H1 (cell line): ENCODE results near the gene THTPA. TPM values are rescaled to one million over a fixed set of nuclear protein-coding genes. Genes with fewer than 3 reads are reported as not detected.

Source experiments
- CTCF ChIA-PET: fragments of 300-600 bp; sonication (Branson Sonifier 250); formaldehyde crosslinking; loops from one replicate; lab custom pipeline; 2021; ENCODE audit not compliant: partially characterized antibody; lab: Charles Lee
- POLR2A ChIA-PET: fragments of 300-600 bp; sonication (Branson Sonifier 250); formaldehyde crosslinking; loops from one replicate; lab custom pipeline; 2021; ENCODE audit warnings: inconsistent platforms; ENCODE audit not compliant: partially characterized antibody; lab: Charles Lee
- DNase-seq, 2 experiments: peaks; one replicate each; pipeline versions ENCODE4 v3.0.0 to v3.0.0-alpha.2; 2010 to 2022; ENCODE audit warnings: low spot score in 2 of 2, low read depth in 1 of 2, mixed read lengths in 1 of 2
- FAIRE-seq: peaks from 2 replicates; lab custom pipeline; 2011; peaks lifted over from hg19 to GRCh38; lab: Jason Lieb, UNC
- H2AFZ ChIP-seq: 2 replicates; pipeline ENCODE4 v1.8.1; 2012; ENCODE audit warnings: low read length, inconsistent platforms
- H2AK5ac ChIP-seq: 2 replicates; pipeline ENCODE4 v1.6.1; 2013; ENCODE audit warnings: low read depth, low read length
- H2BK120ac ChIP-seq: replicated peaks from 2 replicates; pipeline ENCODE3; 2013; ENCODE audit warnings: low read depth, low read length, inconsistent platforms
- H2BK12ac ChIP-seq: 2 replicates; pipeline ENCODE4 v1.6.1; 2013; ENCODE audit warnings: low read depth, low read length
- H2BK15ac ChIP-seq: 2 replicates; pipeline ENCODE4 v1.6.1; 2013; ENCODE audit warnings: low read length
- H2BK20ac ChIP-seq: 2 replicates; pipeline ENCODE4 v1.6.1; 2013; ENCODE audit warnings: low read length
- H2BK5ac ChIP-seq: 2 replicates; pipeline ENCODE4 v1.6.1; 2013; ENCODE audit warnings: low read depth, low read length
- H3K14ac ChIP-seq: 2 replicates; pipeline ENCODE4 v1.6.1; 2013; ENCODE audit warnings: inconsistent platforms; ENCODE audit not compliant: insufficient read length
- H3K18ac ChIP-seq: 2 replicates; pipeline ENCODE4 v1.6.1; 2013; ENCODE audit warnings: low read length; ENCODE audit errors: extremely low read depth
- H3K23ac ChIP-seq: 2 replicates; pipeline ENCODE4 v1.6.1; 2013; ENCODE audit warnings: inconsistent platforms; ENCODE audit not compliant: insufficient read length
- H3K23me2 ChIP-seq: 2 replicates; pipeline ENCODE4 v1.6.1; 2013; ENCODE audit warnings: low read depth, low read length
- H3K27ac ChIP-seq: 2 replicates; pipeline ENCODE4 v1.6.1; 2011; ENCODE audit warnings: low read depth, low read length, inconsistent platforms
- H3K27me3 ChIP-seq, 4 experiments: replicated peaks in 1 of 4; 1 replicate in 1 of 4; 2 replicates in 3 of 4; pipeline versions ENCODE4 v1.6.1 to v1.8.1; 2011 to 2013; ENCODE audit warnings: low read length in 3 of 4, mild to moderate bottlenecking in 3 of 4, inconsistent platforms in 2 of 4, mixed read lengths in 2 of 4, moderate library complexity in 1 of 4; ENCODE audit not compliant: control insufficient read depth in 3 of 4, insufficient read depth in 3 of 4; ENCODE audit errors: extremely low read depth in 1 of 4
- H3K36me3 ChIP-seq, 4 experiments: 2 replicates each; pipeline versions ENCODE4 v1.6.1 to v1.8.1; 2011 to 2013; ENCODE audit warnings: mild to moderate bottlenecking in 4 of 4, low read length in 3 of 4, moderate library complexity in 2 of 4, control low read depth in 1 of 4, inconsistent platforms in 1 of 4; ENCODE audit not compliant: insufficient read depth in 4 of 4, control insufficient read depth in 2 of 4
- H3K4ac ChIP-seq: replicated peaks from 2 replicates; pipeline ENCODE3; 2013; ENCODE audit warnings: low read length, low read depth, mixed read lengths, inconsistent platforms; ENCODE audit not compliant: insufficient read length
- H3K4me1 ChIP-seq, 4 experiments: replicated peaks in 1 of 4; 1 replicate in 1 of 4; 2 replicates in 3 of 4; pipeline versions ENCODE4 v1.6.1 to v1.8.1; 2011 to 2013; ENCODE audit warnings: low read length in 3 of 4, inconsistent platforms in 2 of 4, mixed read lengths in 1 of 4; ENCODE audit not compliant: insufficient read depth in 4 of 4, control insufficient read depth in 3 of 4
- H3K4me2 ChIP-seq, 2 experiments: 2 replicates each; pipeline versions ENCODE4 v1.6.1 to v1.8.1; 2011 to 2013; ENCODE audit warnings: low read depth in 2 of 2, low read length in 2 of 2, control low read depth in 1 of 2, inconsistent platforms in 1 of 2, mild to moderate bottlenecking in 1 of 2; ENCODE audit not compliant: insufficient read depth in 1 of 2
- H3K4me3 ChIP-seq, 4 experiments: fragments of 200-600, 300-600 bp in 1 of 4; sonication (generic), shearing (Covaris generic), sonication (Bioruptor Twin) in 1 of 4; 2 replicates each; pipeline versions ENCODE4 v1.5.1 to v1.8.1; 2011 to 2016; ENCODE audit warnings: low read length in 4 of 4, low read depth in 3 of 4, control low read depth in 2 of 4, inconsistent platforms in 2 of 4, mild to moderate bottlenecking in 2 of 4, mixed read lengths in 1 of 4, moderate library complexity in 1 of 4; ENCODE audit not compliant: insufficient read depth in 2 of 4; ENCODE audit errors: extremely low read depth in 1 of 4
- H3K56ac ChIP-seq: replicated peaks from 2 replicates; pipeline ENCODE3; 2013; ENCODE audit warnings: low read depth, mild to moderate bottlenecking, mixed read lengths, low read length, inconsistent platforms; ENCODE audit not compliant: insufficient read length
- H3K79me1 ChIP-seq: 2 replicates; pipeline ENCODE4 v1.6.1; 2013; ENCODE audit warnings: low read depth, low read length, control low read depth
- H3K79me2 ChIP-seq, 2 experiments: 2 replicates each; pipeline versions ENCODE4 v1.6.1 to v1.8.1; 2012 to 2013; ENCODE audit warnings: low read length in 2 of 2, mild to moderate bottlenecking in 2 of 2, inconsistent platforms in 1 of 2; ENCODE audit not compliant: insufficient read depth in 2 of 2, control insufficient read depth in 1 of 2
- H3K9ac ChIP-seq, 4 experiments: replicated peaks in 1 of 4; 1 replicate in 1 of 4; 2 replicates in 3 of 4; pipeline versions ENCODE4 v1.6.1 to v1.8.1; 2011 to 2013; ENCODE audit warnings: low read depth in 3 of 4, low read length in 3 of 4, control low read depth in 2 of 4, mild to moderate bottlenecking in 2 of 4, moderate library complexity in 2 of 4, inconsistent platforms in 1 of 4; ENCODE audit errors: extremely low read depth in 1 of 4
- H3K9me3 ChIP-seq, 2 experiments: 2 replicates each; pipeline versions ENCODE4 v1.6.1 to v1.8.1; 2012 to 2013; ENCODE audit warnings: mild to moderate bottlenecking in 2 of 2, moderate library complexity in 2 of 2, control low read depth in 1 of 2, inconsistent platforms in 1 of 2, low read depth in 1 of 2, low read length in 1 of 2, mixed read lengths in 1 of 2; ENCODE audit not compliant: insufficient read depth in 2 of 2
- H4K20me1 ChIP-seq, 2 experiments: replicated peaks in 1 of 2; 2 replicates each; pipeline versions ENCODE3 to v1.8.1; 2011 to 2013; ENCODE audit warnings: inconsistent platforms in 2 of 2, low read length in 2 of 2, mild to moderate bottlenecking in 1 of 2; ENCODE audit not compliant: insufficient read depth in 2 of 2, control insufficient read depth in 1 of 2
- H4K5ac ChIP-seq: 2 replicates; pipeline ENCODE4 v1.6.1; 2013; ENCODE audit warnings: low read length, low read depth, mixed read lengths, inconsistent platforms; ENCODE audit not compliant: insufficient read length
- H4K8ac ChIP-seq: 2 replicates; pipeline ENCODE4 v1.8.0; 2013; ENCODE audit warnings: mild to moderate bottlenecking, moderate library complexity, low read length, inconsistent platforms; ENCODE audit not compliant: insufficient read depth; ENCODE audit errors: extremely low read depth
- H4K91ac ChIP-seq: replicated peaks from 2 replicates; pipeline ENCODE3; 2013; ENCODE audit warnings: low read length, mixed read lengths, inconsistent platforms; ENCODE audit not compliant: insufficient read length
- CBX5 ChIP-seq: fragments of 300-800, 300-1000 bp; sonication (generic); IDR thresholded peaks from 2 replicates; pipeline ENCODE4 v1.7.1; 2016; ENCODE audit warnings: antibody characterized with exemption, low read length, low read depth
- CHD1 ChIP-seq: IDR thresholded peaks from 2 replicates; pipeline ENCODE4 v1.6.1; 2012; ENCODE audit warnings: low read depth, low read length, improper control_type of control experiment
- CHD2 ChIP-seq: IDR thresholded peaks from 2 replicates; pipeline ENCODE4 v1.6.1; 2012; ENCODE audit warnings: low read length, improper control_type of control experiment
- E2F6 ChIP-seq: IDR thresholded peaks from 2 replicates; pipeline ENCODE4 v1.6.1; 2012; ENCODE audit warnings: inconsistent platforms
- EGR1 ChIP-seq: IDR thresholded peaks from 2 replicates; pipeline ENCODE4 v1.6.1; 2011; ENCODE audit warnings: low read depth, low read length, borderline replicate concordance
- GTF2F1 ChIP-seq: IDR thresholded peaks from 2 replicates; pipeline ENCODE4 v1.6.1; 2012; ENCODE audit warnings: low read depth, low read length, improper control_type of control experiment, borderline replicate concordance
- HDAC6 ChIP-seq: IDR thresholded peaks from one replicate; pipeline ENCODE4 v1.7.1; 2012; ENCODE audit warnings: low read depth, mild to moderate bottlenecking, inconsistent platforms, low read length, moderate library complexity
- PHF8 ChIP-seq: fragments of 200-600 bp; sonication (generic); conservative IDR thresholded peaks from 2 replicates; pipeline ENCODE4 v1.7.1; 2012; ENCODE audit warnings: low read depth, mild to moderate bottlenecking, inconsistent platforms, low read length, moderate library complexity
- POU5F1 ChIP-seq: IDR thresholded peaks from 2 replicates; pipeline ENCODE4 v1.6.1; 2011; ENCODE audit warnings: low read depth, mild to moderate bottlenecking, low read length, moderate library complexity
- ZNF274 ChIP-seq: IDR thresholded peaks from 2 replicates; pipeline ENCODE4 v1.7.0; 2012; ENCODE audit warnings: low read length, borderline replicate concordance; ENCODE audit errors: extremely low read depth
- WGBS, 2 experiments: shearing (Covaris generic) in 1 of 2; methylation state at CpG; one replicate each; pipeline versions ENCODE4 v1.1.6 to v1.1.7; 2013 to 2015; ENCODE audit warnings: low lambda C conversion rate in 2 of 2, mixed read lengths in 2 of 2, inconsistent platforms in 1 of 2, low coverage in 1 of 2, missing lambda C conversion rate in 1 of 2; ENCODE audit not compliant: insufficient replicate concordance in 2 of 2, insufficient coverage in 1 of 2, insufficient read length in 1 of 2; ENCODE audit errors: extremely low coverage in 1 of 2, missing lambda C conversion rate in 1 of 2; 5-methylcytosine and 5-hydroxymethylcytosine counted together
- polyA plus RNA-seq, 7 experiments: library from polyadenylated mRNA; depleted of rRNA in 3 of 7; stranded (reverse) in 5 of 7; unstranded in 2 of 7; fragments of >200 nt in 5 of 7; fragments of 200-250 nt in 2 of 7; gene quantifications; 1 replicate in 5 of 7; 2 replicates in 1 of 7; 4 replicates in 1 of 7; pipeline versions ENCODE4 v1.2.1 to v1.2.3, GENCODE V29; 2011 to 2013; ENCODE audit warnings: missing spikeins in 2 of 7, mixed read lengths in 2 of 7
- total RNA-seq: library from RNA; stranded (reverse); fragmentation: NEBNext Ultra II Directional; extraction: Animal tissue kit (Norgen Biotek cat#: 25700); gene quantifications from 2 replicates; pipeline ENCODE4 v1.2.1, GENCODE V29; 2021

Gene THTPA
- total and polyA plus RNA-seq, 2 of the 8 experiments (the other 6 are each of a cell fraction or from before 2014, with no cell fraction given), result 16.6 to 19.0 TPM

- Histone ChIP-seq H4K20me1 (peaks cover 0 to 2% of the 10 kb centered on the region in 2 experiments), H3K36me3 (peaks cover 0 to 3% (median 1%) of the 10 kb centered on the region in 4 experiments; a peak in 2 of 8 replicates), H3K79me1 (peaks cover 19% of the 10 kb centered on the region; the same call in 1 of the 2 replicates), H3K4me2 (peak overlapping the region; percentile 99 to 100), H3K9me3 (no peaks in the 10 kb centered on the region), H2BK120ac (peak overlapping the region; percentile 14), H4K5ac (peak overlapping the region; percentile 36), H3K27me3 (no peaks in the 10 kb centered on the region), H2AFZ (no peak overlapping the region), H3K4me1 (peaks cover 35 to 65% (median 45%) of the 10 kb centered on the region in 4 experiments), H3K9ac (peak overlapping the region in 3 of 4 experiments; percentile 22 to 53 (median 35); a peak in 5 of 7 replicates), H3K56ac (no peak overlapping the region), H3K79me2 (peaks cover 10 to 53% of the 10 kb centered on the region in 2 experiments; a peak in 3 of 4 replicates), H3K14ac (no peak overlapping the region), H3K4ac (no peak overlapping the region), H3K18ac (peak overlapping the region; percentile 79), H3K23ac (no peak overlapping the region), H2BK5ac (peak overlapping the region; percentile 76), H3K4me3 (peak overlapping the region; percentile 8 to 99 (median 16); a peak in 4 of 8 replicates), H3K23me2 (peaks cover 21% of the 10 kb centered on the region), H4K91ac (peak overlapping the region; percentile 5), H4K8ac (no peak overlapping the region), H2BK12ac (peak overlapping the region; percentile 82), H3K27ac (peak overlapping the region; percentile 65; the same call in 1 of the 2 replicates), H2AK5ac (peak overlapping the region; percentile 58), H2BK15ac (0 out of 2 replicates have a peak overlapping the region, but pooled peaks have one; percentile 10), H2BK20ac (peak overlapping the region; percentile 17)
- WGBS, 2 experiments, result 24 to 100% methylated on average over 1 to 18 of the region's 18 CpGs
- ChIA-PET POLR2A (interaction anchor here (0.6 to 52.7 kb wide), 6 partner anchors 1 to 666 kb away, joined by 4 to 1523 read pairs (median 474); partner anchors contain the start of genes AP1G2, NGDN, PABPN1 and THTPA), CTCF (interaction anchor here (0.7 to 70.5 kb wide), 6 partner anchors 4 to 361 kb away, joined by 3 to 2092 read pairs (median 658); partner anchors contain the start of genes AP1G2, NGDN, THTPA and ZFHX2)
- FAIRE-seq, result peak; percentile 84
- DNase-seq, result no peak
- TF ChIP-seq CHD1, result no peak
- no peak for TF ChIP-seq CHD2
- no peak for TF ChIP-seq HDAC6
- no peak for TF ChIP-seq GTF2F1
- no peak for TF ChIP-seq POU5F1
- TF ChIP-seq EGR1, result no peak
- TF ChIP-seq PHF8, result no peak
- TF ChIP-seq ZNF274, result no peak
- TF ChIP-seq CBX5, result no peak
- no peak for TF ChIP-seq E2F6
Measured at GRCh38 chr14:23548351-23549318, 7.4 kb upstream of the THTPA start.
